HG03565 (cell line): ENCODE results near the gene CFAP157.
A peak's percentile ranks its signal among the peaks of the same experiment; 100 is the strongest.

Source experiments
- ATAC-seq: cut with Tn5 transposase; IDR thresholded peaks from one replicate; pipeline ENCODE4 v1.9.1; 2021; ENCODE audit warnings: mild to moderate bottlenecking, moderate library complexity; ENCODE audit not compliant: unreplicated experiment

Gene CFAP157

GRCh38 chr9:127714951-127715469 lies 8.2 kb downstream of the CFAP157 start:
- no peak for ATAC-seq

- peak; percentile 88 for ATAC-seq
These were observed 8.9 kb downstream of the CFAP157 start, which contains the start of the genes PTRH1 and TTC16 for GRCh38 chr9:127715470-127716337. Gene PTRH1 (minus strand): TSS chr9:127715663. CDS start chr9:127715639, 24 bp downstream. Gene TTC16 (plus strand): TSS chr9:127716079. CDS start chr9:127716146, 67 bp downstream.

- no peak for ATAC-seq
These were observed 9.6 kb downstream of the CFAP157 start for GRCh38 chr9:127716412-127716811.

GRCh38 chr9:127717766-127718165 lies 11.0 kb downstream of the CFAP157 start:
- ATAC-seq: no peak

GRCh38 chr9:127720031-127720864 lies 13.5 kb downstream of the CFAP157 start:
- no peak for ATAC-seq

GRCh38 chr9:127720865-127721227 lies 14.1 kb downstream of the CFAP157 start:
- no peak for ATAC-seq

- ATAC-seq: no peak
These were observed 14.6 kb downstream of the CFAP157 start for GRCh38 chr9:127721391-127721821.

GRCh38 chr9:127722055-127722745 lies 15.4 kb downstream of the CFAP157 start:
- no peak for ATAC-seq

- ATAC-seq: no peak
These were observed 16.2 kb downstream of the CFAP157 start for GRCh38 chr9:127723013-127723412.

- no peak for ATAC-seq
These were observed 16.7 kb downstream of the CFAP157 start for GRCh38 chr9:127723444-127723843.

- no peak for ATAC-seq
These were observed 17.2 kb downstream of the CFAP157 start for GRCh38 chr9:127724012-127724411.

- ATAC-seq: no peak
These were observed 20.1 kb downstream of the CFAP157 start for GRCh38 chr9:127726871-127727270.

GRCh38 chr9:127728808-127729207 lies 22.0 kb downstream of the CFAP157 start:
- no peak for ATAC-seq

- ATAC-seq: no peak
These were observed 22.9 kb downstream of the CFAP157 start for GRCh38 chr9:127729522-127730256.

- ATAC-seq: no peak
These were observed 23.5 kb downstream of the CFAP157 start for GRCh38 chr9:127730262-127730661.

- no peak for ATAC-seq
These were observed 24.1 kb downstream of the CFAP157 start for GRCh38 chr9:127730799-127731410.

- ATAC-seq: no peak
These were observed 25.1 kb downstream of the CFAP157 start for GRCh38 chr9:127731938-127732337.

GRCh38 chr9:127732444-127732843 lies 25.7 kb downstream of the CFAP157 start:
- no peak for ATAC-seq

GRCh38 chr9:127733614-127734013 lies 26.8 kb downstream of the CFAP157 start:
- ATAC-seq: no peak
